Sigmoid colon (tissue), 4 donors: ENCODE results near the gene KLRC4.
"Not testable (repeated sequence)": the region's sequence is repeated elsewhere in the genome, so short reads cannot be mapped to it uniquely, and the experiment has no call there.

Experiments
- EP300 ChIP-seq, 4 donors: sonication (generic); formaldehyde crosslinking; IDR thresholded peaks; one replicate each; pipeline ENCODE4 v1.6.1; 2017; ENCODE audit warnings: antibody characterized with exemption in 4 of 4
- POLR2A ChIP-seq, 2 donors: fragments of 450-650 bp; IDR thresholded peaks; one replicate each; pipeline ENCODE4 v1.6.1; 2016; ENCODE audit warnings: antibody characterized with exemption in 2 of 2, mild to moderate bottlenecking in 2 of 2, moderate library complexity in 2 of 2
- POLR2AphosphoS5 ChIP-seq, 4 donors: sonication (generic); formaldehyde crosslinking; IDR thresholded peaks; one replicate each; pipeline ENCODE4 v1.6.1; 2017; ENCODE audit warnings: antibody characterized with exemption in 4 of 4
- TF ChIP-seq, protein P1 (sequence below), 4 experiments: fragments of 450-650 bp in 3 of 4; fragments of 200-600 bp in 1 of 4; IDR thresholded peaks; one replicate each; pipeline ENCODE4 v1.5.1; 2016 to 2019; ENCODE audit warnings: antibody characterized with exemption in 4 of 4, mild to moderate bottlenecking in 3 of 4, moderate library complexity in 2 of 4

DNA sequence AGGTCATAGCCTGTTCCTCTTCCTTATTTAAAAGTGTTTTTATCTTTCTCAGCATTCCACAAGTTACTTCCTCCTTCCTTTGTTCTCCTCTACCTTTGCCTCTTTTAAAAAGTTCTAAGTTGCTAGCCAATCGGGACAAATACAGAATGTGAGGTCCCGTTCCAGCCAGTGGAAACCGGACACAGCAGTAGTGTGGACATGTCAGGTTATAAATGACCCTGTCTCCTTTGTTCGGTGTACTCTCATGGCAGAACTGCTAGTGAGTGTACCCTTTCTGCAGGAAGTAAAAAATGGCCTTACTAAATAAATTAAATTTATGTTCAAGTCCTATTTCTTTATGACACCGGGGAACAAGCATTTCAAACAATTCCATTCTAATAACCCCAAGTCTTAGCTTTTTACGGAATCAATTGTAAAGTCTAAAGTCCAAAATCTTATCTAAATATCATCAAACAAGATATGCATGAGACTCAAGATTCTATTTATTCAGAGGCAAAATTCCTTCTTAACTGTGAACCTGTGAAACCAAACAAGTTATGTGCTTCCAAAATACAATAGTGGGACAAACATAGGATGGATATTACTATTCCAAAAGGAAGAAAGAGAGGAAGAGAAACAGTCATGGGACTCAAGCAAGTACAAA is 37.5 kb downstream of the KLRC4 start:
- TF ChIP-seq EP300, POLR2A, POLR2AphosphoS5 (IDR thresholded peaks at IDR 0.05): not testable (repeated sequence)
- TF ChIP-seq, protein P1, sequence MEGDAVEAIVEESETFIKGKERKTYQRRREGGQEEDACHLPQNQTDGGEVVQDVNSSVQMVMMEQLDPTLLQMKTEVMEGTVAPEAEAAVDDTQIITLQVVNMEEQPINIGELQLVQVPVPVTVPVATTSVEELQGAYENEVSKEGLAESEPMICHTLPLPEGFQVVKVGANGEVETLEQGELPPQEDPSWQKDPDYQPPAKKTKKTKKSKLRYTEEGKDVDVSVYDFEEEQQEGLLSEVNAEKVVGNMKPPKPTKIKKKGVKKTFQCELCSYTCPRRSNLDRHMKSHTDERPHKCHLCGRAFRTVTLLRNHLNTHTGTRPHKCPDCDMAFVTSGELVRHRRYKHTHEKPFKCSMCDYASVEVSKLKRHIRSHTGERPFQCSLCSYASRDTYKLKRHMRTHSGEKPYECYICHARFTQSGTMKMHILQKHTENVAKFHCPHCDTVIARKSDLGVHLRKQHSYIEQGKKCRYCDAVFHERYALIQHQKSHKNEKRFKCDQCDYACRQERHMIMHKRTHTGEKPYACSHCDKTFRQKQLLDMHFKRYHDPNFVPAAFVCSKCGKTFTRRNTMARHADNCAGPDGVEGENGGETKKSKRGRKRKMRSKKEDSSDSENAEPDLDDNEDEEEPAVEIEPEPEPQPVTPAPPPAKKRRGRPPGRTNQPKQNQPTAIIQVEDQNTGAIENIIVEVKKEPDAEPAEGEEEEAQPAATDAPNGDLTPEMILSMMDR (IDR thresholded peaks at IDR 0.05), result not testable (repeated sequence)
